H9 (cell line): ENCODE results near the gene BTN2A1. TPM values are rescaled to one million over a fixed set of nuclear protein-coding genes. Genes with fewer than 3 reads are reported as not detected.

Experiments
- DNase-seq: peaks from one replicate; pipeline ENCODE4 v3.0.0-alpha.2; 2017
- H2AFZ ChIP-seq: one replicate; pipeline ENCODE4 v1.6.1; 2013; ENCODE audit warnings: mild to moderate bottlenecking, low read length, control low read depth, moderate library complexity
- H2AK5ac ChIP-seq: 2 replicates; pipeline ENCODE4 v1.6.1; 2013; ENCODE audit warnings: low read length, control low read depth, mixed read lengths; ENCODE audit not compliant: insufficient read length
- H2BK120ac ChIP-seq: one replicate; pipeline ENCODE4 v1.6.1; 2013; ENCODE audit warnings: low read depth, mild to moderate bottlenecking, low read length, control low read depth, inconsistent platforms; ENCODE audit not compliant: poor library complexity, severe bottlenecking
- H2BK12ac ChIP-seq: 2 replicates; pipeline ENCODE4 v1.6.1; 2013; ENCODE audit warnings: low read length, control low read depth, mixed read lengths, low read depth; ENCODE audit not compliant: insufficient read length
- H2BK15ac ChIP-seq: 2 replicates; pipeline ENCODE4 v1.6.1; 2013; ENCODE audit warnings: low read depth, low read length, control low read depth
- H2BK20ac ChIP-seq: one replicate; pipeline ENCODE4 v1.6.1; 2013; ENCODE audit warnings: low read depth, mild to moderate bottlenecking, low read length, control low read depth, inconsistent platforms; ENCODE audit not compliant: poor library complexity, severe bottlenecking
- H2BK5ac ChIP-seq: 2 replicates; pipeline ENCODE4 v1.6.1; 2013; ENCODE audit warnings: low read length, control low read depth, mixed read lengths; ENCODE audit not compliant: insufficient read length
- H3K14ac ChIP-seq: 2 replicates; pipeline ENCODE4 v1.6.1; 2013; ENCODE audit warnings: low read length, control low read depth; ENCODE audit not compliant: insufficient read depth
- H3K18ac ChIP-seq: 2 replicates; pipeline ENCODE4 v1.6.1; 2013; ENCODE audit warnings: low read depth, mild to moderate bottlenecking, mixed read lengths, low read length, control low read depth; ENCODE audit not compliant: insufficient read length
- H3K23ac ChIP-seq: 2 replicates; pipeline ENCODE4 v1.6.1; 2013; ENCODE audit warnings: low read length, control low read depth, mixed read lengths, low read depth; ENCODE audit not compliant: insufficient read length
- H3K23me2 ChIP-seq: 2 replicates; pipeline ENCODE4 v1.6.1; 2013; ENCODE audit warnings: low read depth, mild to moderate bottlenecking, mixed read lengths, low read length, control low read depth; ENCODE audit not compliant: insufficient read length, poor library complexity, severe bottlenecking
- H3K27ac ChIP-seq: 2 replicates; pipeline ENCODE4 v1.5.1; 2013; ENCODE audit warnings: low read length, control low read depth, mixed read lengths, low read depth; ENCODE audit not compliant: insufficient read length
- H3K27me3 ChIP-seq: 2 replicates; pipeline ENCODE4 v1.6.1; 2013; ENCODE audit warnings: low read length, control low read depth, inconsistent platforms; ENCODE audit not compliant: insufficient read depth
- H3K4ac ChIP-seq: 2 replicates; pipeline ENCODE4 v1.6.1; 2013; ENCODE audit warnings: low read depth, mild to moderate bottlenecking, control low read depth, inconsistent platforms, low read length, moderate library complexity
- H3K4me1 ChIP-seq: 2 replicates; pipeline ENCODE4 v1.6.1; 2013; ENCODE audit warnings: low read length, control low read depth, inconsistent platforms; ENCODE audit not compliant: insufficient read depth
- H3K4me2 ChIP-seq: 2 replicates; pipeline ENCODE4 v1.6.1; 2013; ENCODE audit warnings: low read length, control low read depth, mixed read lengths; ENCODE audit not compliant: insufficient read length, insufficient read depth
- H3K56ac ChIP-seq: 2 replicates; pipeline ENCODE4 v1.6.1; 2013; ENCODE audit warnings: low read depth, mild to moderate bottlenecking, mixed read lengths, low read length, control low read depth; ENCODE audit not compliant: insufficient read length
- H3K79me1 ChIP-seq: 2 replicates; pipeline ENCODE4 v1.6.1; 2013; ENCODE audit warnings: low read depth, mild to moderate bottlenecking, moderate library complexity, low read length, control low read depth, inconsistent platforms; ENCODE audit not compliant: insufficient read depth, poor library complexity, severe bottlenecking
- H3K79me2 ChIP-seq: 2 replicates; pipeline ENCODE4 v1.6.1; 2013; ENCODE audit warnings: low read length, control low read depth, inconsistent platforms; ENCODE audit not compliant: insufficient read depth
- H3K9ac ChIP-seq: 2 replicates; pipeline ENCODE4 v1.6.1; 2013; ENCODE audit warnings: low read length, control low read depth, mixed read lengths; ENCODE audit not compliant: insufficient read length; ENCODE audit errors: extremely low read depth
- H3K9me3 ChIP-seq: one replicate; pipeline ENCODE4 v1.6.1; 2013; ENCODE audit warnings: low read depth, low read length, inconsistent platforms; ENCODE audit not compliant: control insufficient read depth
- H3T11ph ChIP-seq: one replicate; pipeline ENCODE4 v1.6.1; 2013; ENCODE audit warnings: mild to moderate bottlenecking, low read length, control low read depth, inconsistent platforms
- H4K20me1 ChIP-seq: one replicate; pipeline ENCODE4 v1.6.1; 2013; ENCODE audit not compliant: control insufficient read depth, insufficient read length, insufficient read depth
- H4K5ac ChIP-seq: 2 replicates; pipeline ENCODE4 v1.6.1; 2013; ENCODE audit warnings: low read depth, mild to moderate bottlenecking, mixed read lengths, low read length, control low read depth; ENCODE audit not compliant: insufficient read length
- H4K8ac ChIP-seq: replicated peaks from 2 replicates; pipeline ENCODE4 v1.6.1; 2013; ENCODE audit warnings: low read length, control low read depth, mixed read lengths, low read depth; ENCODE audit not compliant: insufficient read length
- H4K91ac ChIP-seq: 2 replicates; pipeline ENCODE4 v1.6.1; 2013; ENCODE audit warnings: low read depth, mild to moderate bottlenecking, moderate library complexity, mixed read lengths, low read length, control low read depth; ENCODE audit not compliant: insufficient read length
- H3K27ac Mint-ChIP-seq, 3 experiments: 2 replicates in 2 of 3; 3 replicates in 1 of 3; pipeline ENCODE4 v1.8.0; 2020 to 2021; ENCODE audit warnings: mixed read lengths in 3 of 3, mild to moderate bottlenecking in 1 of 3, moderate library complexity in 1 of 3
- H3K27me3 Mint-ChIP-seq: 2 replicates; pipeline ENCODE4 v1.8.0; 2021; ENCODE audit warnings: low read depth, mild to moderate bottlenecking, moderate library complexity, mixed read lengths
- H3K36me3 Mint-ChIP-seq, 3 experiments: 2 replicates in 2 of 3; 3 replicates in 1 of 3; pipeline ENCODE4 v1.8.0; 2020 to 2021; ENCODE audit warnings: low read depth in 3 of 3, mixed read lengths in 3 of 3; ENCODE audit not compliant: insufficient read depth in 1 of 3
- H3K4me1 Mint-ChIP-seq, 2 experiments: 2 replicates each; pipeline ENCODE4 v1.8.0; 2020; ENCODE audit warnings: mixed read lengths in 2 of 2
- H3K4me3 Mint-ChIP-seq, 2 experiments: 2 replicates in 1 of 2; 3 replicates in 1 of 2; pipeline ENCODE4 v1.8.0; 2020 to 2021; ENCODE audit warnings: mild to moderate bottlenecking in 2 of 2, mixed read lengths in 2 of 2, moderate library complexity in 1 of 2
- H3K9me3 Mint-ChIP-seq, 2 experiments: 2 replicates in 1 of 2; 3 replicates in 1 of 2; pipeline ENCODE4 v1.8.0; 2020; ENCODE audit warnings: mild to moderate bottlenecking in 2 of 2, mixed read lengths in 2 of 2, moderate library complexity in 1 of 2
- WGBS: extraction: QIAGEN DNeasy Blood & Tissue Kit; methylation state at CpG from one replicate; pipeline ENCODE4 v1.1.7; 2013; ENCODE audit warnings: missing lambda C conversion rate, low lambda C conversion rate, mixed read lengths; ENCODE audit not compliant: insufficient read length; ENCODE audit errors: extremely low coverage; 5-methylcytosine and 5-hydroxymethylcytosine counted together
- total RNA-seq: library from RNA; stranded (reverse); gene quantifications from 2 replicates; pipeline ENCODE4 v1.2.1, GENCODE V29; 2021
- TF ChIP-seq, protein P1 (sequence below): fragments of 200-600 bp; sonication (generic); conservative IDR thresholded peaks from 3 replicates; pipeline ENCODE4 v1.8.0; 2021; ENCODE audit warnings: antibody characterized with exemption, mild to moderate bottlenecking

The BTN2A1 gene
- total RNA-seq, 1 experiment from 2014 or later, result 18.4 TPM

DNA sequence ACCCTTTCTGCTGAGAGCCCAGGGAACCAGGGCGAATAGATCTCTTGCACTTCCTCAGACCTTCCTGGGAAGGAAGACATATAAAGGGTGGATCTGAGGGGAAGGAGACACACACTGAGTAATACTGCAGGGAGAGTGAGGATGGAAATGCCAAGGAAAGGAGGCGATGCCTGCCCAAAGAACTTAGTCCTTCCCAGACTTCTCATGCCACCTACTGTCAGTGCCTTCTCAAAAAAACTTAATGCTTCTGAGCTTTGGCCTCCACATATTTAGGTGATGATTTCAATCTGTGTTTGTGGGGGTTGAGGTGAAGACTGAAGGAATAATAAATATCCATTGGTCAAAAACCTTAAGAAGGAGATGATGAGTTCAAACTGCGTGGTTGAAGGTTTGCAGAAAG is 46.0 kb upstream of the BTN2A1 start:
- Histone ChIP-seq H3K4me1 (no peaks in the 10 kb centered on the region), H2BK12ac (no peak overlapping the region), H2BK5ac (no peak overlapping the region), H3K9ac (no peak overlapping the region), H2BK120ac (no peak overlapping the region), H4K8ac (no peak overlapping the region), H3K27ac (no peak overlapping the region), H2AK5ac (no peak overlapping the region), H2AFZ (no peak overlapping the region), H3T11ph (no peak overlapping the region), H3K14ac (no peak overlapping the region), H2BK20ac (no peak overlapping the region), H3K56ac (no peak overlapping the region), H3K27me3 (no peaks in the 10 kb centered on the region), H3K23ac (no peak overlapping the region), H3K79me1 (no peaks in the 10 kb centered on the region), H3K4ac (no peak overlapping the region), H3K23me2 (no peaks in the 10 kb centered on the region), H2BK15ac (no peak overlapping the region), H4K5ac (no peak overlapping the region), H3K79me2 (no peaks in the 10 kb centered on the region), H3K18ac (no peak overlapping the region), H4K91ac (no peak overlapping the region), H3K4me2 (no peak overlapping the region), H4K20me1 (no peaks in the 10 kb centered on the region), H3K9me3 (no peaks in the 10 kb centered on the region)
- Mint-ChIP-seq H3K9me3 (peaks cover 3 to 4% of the 10 kb centered on the region in 2 experiments; a peak in 3 of 5 replicates), H3K4me3 (no peak overlapping the region), H3K27me3 (peaks cover 3% of the 10 kb centered on the region; the same call in 1 of the 2 replicates), H3K36me3 (peaks cover 0 to 2% (median 0%) of the 10 kb centered on the region in 3 experiments; a peak in 1 of 7 replicates), H3K4me1 (peaks cover 16 to 18% of the 10 kb centered on the region in 2 experiments), H3K27ac (no peak overlapping the region; a peak in 1 of 7 replicates)
- WGBS, result no CpG with 5 or more reads among the region's 3 CpGs
- TF ChIP-seq, protein P1, sequence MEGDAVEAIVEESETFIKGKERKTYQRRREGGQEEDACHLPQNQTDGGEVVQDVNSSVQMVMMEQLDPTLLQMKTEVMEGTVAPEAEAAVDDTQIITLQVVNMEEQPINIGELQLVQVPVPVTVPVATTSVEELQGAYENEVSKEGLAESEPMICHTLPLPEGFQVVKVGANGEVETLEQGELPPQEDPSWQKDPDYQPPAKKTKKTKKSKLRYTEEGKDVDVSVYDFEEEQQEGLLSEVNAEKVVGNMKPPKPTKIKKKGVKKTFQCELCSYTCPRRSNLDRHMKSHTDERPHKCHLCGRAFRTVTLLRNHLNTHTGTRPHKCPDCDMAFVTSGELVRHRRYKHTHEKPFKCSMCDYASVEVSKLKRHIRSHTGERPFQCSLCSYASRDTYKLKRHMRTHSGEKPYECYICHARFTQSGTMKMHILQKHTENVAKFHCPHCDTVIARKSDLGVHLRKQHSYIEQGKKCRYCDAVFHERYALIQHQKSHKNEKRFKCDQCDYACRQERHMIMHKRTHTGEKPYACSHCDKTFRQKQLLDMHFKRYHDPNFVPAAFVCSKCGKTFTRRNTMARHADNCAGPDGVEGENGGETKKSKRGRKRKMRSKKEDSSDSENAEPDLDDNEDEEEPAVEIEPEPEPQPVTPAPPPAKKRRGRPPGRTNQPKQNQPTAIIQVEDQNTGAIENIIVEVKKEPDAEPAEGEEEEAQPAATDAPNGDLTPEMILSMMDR, result no peak
- no peak for DNase-seq
